Panc1 (cell line): ENCODE data around the gene IGSF22.
"Not testable (repeated sequence)": the region's sequence is repeated elsewhere in the genome, so short reads cannot be mapped to it uniquely, and the experiment has no call there.

Experiments
- CTCF ChIP-seq: fragments of 450-650 bp; IDR thresholded peaks from 2 replicates; pipeline ENCODE4 v1.5.1; 2017; ENCODE audit warnings: mild to moderate bottlenecking
- REST ChIP-seq, 2 experiments: IDR thresholded peaks; 2 replicates each; pipeline ENCODE4 v1.6.1; 2011 to 2012; ENCODE audit warnings: low read depth in 2 of 2, control low read depth in 1 of 2, low read length in 1 of 2, mild to moderate bottlenecking in 1 of 2, moderate library complexity in 1 of 2; ENCODE audit not compliant: insufficient read depth in 1 of 2
- TCF7L2 ChIP-seq: IDR thresholded peaks from 2 replicates; pipeline ENCODE4 v1.6.1; 2011; ENCODE audit warnings: mild to moderate bottlenecking, low read depth, low read length, inconsistent platforms

GRCh38 chr11:18681949-18682348 is 44.0 kb downstream of the IGSF22 start:
- TF ChIP-seq CTCF; TCF7L2; REST (IDR thresholded peaks at IDR 0.05; ENCODE audit: insufficient read depth in 1 of 2, low read depth in 2 of 2, low read length in 1 of 2): not testable (repeated sequence)
